Erythroblast (primary cell): ENCODE results near the gene MATK.

ENCODE experiments used
- GATA1 ChIP-seq: IDR thresholded peaks from 2 replicates; pipeline ENCODE4 v1.6.1; 2011; ENCODE audit warnings: low read depth, mild to moderate bottlenecking, control low read depth, low read length, moderate library complexity
- POLR2A ChIP-seq: IDR thresholded peaks from 2 replicates; pipeline ENCODE4 v1.6.1; 2011; ENCODE audit warnings: mild to moderate bottlenecking, low read length

DNA sequence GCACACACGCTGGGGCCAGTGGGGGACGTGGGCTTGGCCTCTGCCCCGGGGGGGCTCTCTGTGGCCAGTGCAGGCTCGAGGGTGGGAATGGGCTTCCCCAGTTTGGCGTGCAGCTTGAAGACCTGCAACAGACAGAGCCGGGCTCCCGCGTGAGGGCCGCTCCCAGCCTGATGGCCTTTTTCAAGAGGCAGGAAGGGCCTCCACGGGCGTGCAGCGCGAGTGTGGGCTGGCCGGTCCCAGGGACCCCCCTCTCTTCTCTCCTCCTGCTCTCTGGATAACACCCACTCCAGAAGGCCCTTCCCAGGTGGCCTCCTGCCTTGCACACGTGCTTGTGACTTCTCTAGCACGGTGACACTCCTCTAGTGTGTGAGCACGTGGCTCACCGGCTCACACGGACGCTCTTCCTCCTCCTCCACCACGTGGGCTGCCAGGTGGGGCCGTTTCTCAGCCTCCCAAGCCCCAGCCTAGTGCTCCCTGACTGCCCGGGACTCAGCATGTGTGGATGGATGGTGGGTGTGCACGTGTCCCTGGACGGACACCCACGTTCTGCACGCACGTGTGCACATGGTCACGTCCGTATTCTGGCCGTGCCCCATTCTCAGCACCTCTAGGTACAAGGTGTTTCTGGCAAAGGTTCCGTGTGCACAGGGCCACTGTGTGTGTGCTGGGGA lies 39.2 kb upstream of the MATK start:
- TF ChIP-seq POLR2A (no peak), GATA1 (no peak)
